Endodermal cell (in vitro differentiated cells): Measurements from ENCODE around the gene ABHD4. TPM values are rescaled to one million over a fixed set of nuclear protein-coding genes. Genes with fewer than 3 reads are reported as not detected.

Source experiments
- DNase-seq: peaks from one replicate; pipeline ENCODE4 v3.0.0-alpha.2; 2017
- H3K27ac ChIP-seq: 2 replicates; pipeline ENCODE4 v1.5.1; 2013; ENCODE audit warnings: mild to moderate bottlenecking, low read depth, low read length, moderate library complexity
- H3K27me3 ChIP-seq: 2 replicates; pipeline ENCODE4 v1.6.1; 2013; ENCODE audit warnings: mild to moderate bottlenecking, low read length, moderate library complexity; ENCODE audit not compliant: insufficient read depth, control insufficient read depth, poor library complexity, severe bottlenecking
- H3K36me3 ChIP-seq: 2 replicates; pipeline ENCODE4 v1.7.0; 2013; ENCODE audit warnings: mild to moderate bottlenecking, low read length, moderate library complexity; ENCODE audit not compliant: control insufficient read depth, insufficient read depth
- H3K4me1 ChIP-seq: one replicate; pipeline ENCODE4 v1.7.0; 2013; ENCODE audit warnings: low read length; ENCODE audit not compliant: control insufficient read depth, insufficient read depth
- H3K4me3 ChIP-seq: 2 replicates; pipeline ENCODE4 v1.5.1; 2013; ENCODE audit warnings: mild to moderate bottlenecking, low read length, moderate library complexity
- H3K9ac ChIP-seq: 2 replicates; pipeline ENCODE4 v1.6.1; 2013; ENCODE audit warnings: mild to moderate bottlenecking, low read length, moderate library complexity; ENCODE audit not compliant: poor library complexity, severe bottlenecking; ENCODE audit errors: extremely low read depth
- H3K9me3 ChIP-seq: 2 replicates; pipeline ENCODE4 v1.6.1; 2013; ENCODE audit warnings: mild to moderate bottlenecking, low read length, moderate library complexity; ENCODE audit not compliant: control insufficient read depth
- H3K27ac Mint-ChIP-seq: 2 replicates; pipeline ENCODE4 v1.8.0; 2020; ENCODE audit warnings: mixed read lengths
- H3K27me3 Mint-ChIP-seq: 2 replicates; pipeline ENCODE4 v1.8.0; 2021; ENCODE audit warnings: mild to moderate bottlenecking, mixed read lengths; ENCODE audit not compliant: insufficient read depth
- H3K36me3 Mint-ChIP-seq: 2 replicates; pipeline ENCODE4 v1.8.0; 2020; ENCODE audit warnings: low read depth, mixed read lengths
- H3K4me1 Mint-ChIP-seq: 2 replicates; pipeline ENCODE4 v1.8.0; 2020; ENCODE audit warnings: mixed read lengths
- H3K4me3 Mint-ChIP-seq: 2 replicates; pipeline ENCODE4 v1.8.0; 2020; ENCODE audit warnings: mild to moderate bottlenecking, moderate library complexity, mixed read lengths
- H3K9me3 Mint-ChIP-seq: 2 replicates; pipeline ENCODE4 v1.8.0; 2020; ENCODE audit warnings: mild to moderate bottlenecking, mixed read lengths
- WGBS, 2 experiments: methylation state at CpG; one replicate each; pipeline versions ENCODE4 v1.1.5 to v1.1.7; 2013; ENCODE audit warnings: missing lambda C conversion rate in 2 of 2, mixed read lengths in 1 of 2; ENCODE audit not compliant: insufficient coverage in 1 of 2, insufficient read length in 1 of 2; 5-methylcytosine and 5-hydroxymethylcytosine counted together
- total RNA-seq, 2 donors: library from RNA; stranded (reverse); fragmentation: NEBNext Ultra II Directional in 1 of 2; extraction: Animal tissue kit (Norgen Biotek cat#: 25700) in 1 of 2; gene quantifications; 2 replicates in 1 of 2; 3 replicates in 1 of 2; pipeline ENCODE4 v1.2.1, GENCODE V29; 2021
- TF ChIP-seq, protein P1 (sequence below): fragments of 200-600 bp; sonication (generic); conservative IDR thresholded peaks from 2 replicates; pipeline ENCODE4 v1.5.0; 2021; ENCODE audit warnings: antibody characterized with exemption, mild to moderate bottlenecking

ABHD4 gene
- total RNA-seq, 2 donors from 2014 or later, result 68.3 to 77.7 TPM

DNA sequence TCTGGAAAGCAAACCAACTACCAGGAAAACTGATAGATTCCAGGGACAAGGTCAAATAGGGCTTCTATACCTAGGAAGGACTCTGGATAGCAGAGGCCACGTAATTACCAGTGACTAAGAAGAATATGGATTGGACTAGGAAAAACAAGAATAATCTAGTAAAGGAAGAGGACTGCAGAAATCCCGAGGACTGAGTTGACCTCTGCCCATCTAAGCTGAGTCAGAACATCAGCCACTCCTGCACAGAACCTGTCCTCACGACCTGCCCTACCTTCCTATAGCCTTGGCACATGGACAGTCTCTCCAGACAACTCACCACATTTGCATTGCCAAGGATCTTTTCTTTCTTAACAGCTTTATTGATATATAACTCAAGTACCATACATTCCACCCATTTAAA lies 43.7 kb downstream of the ABHD4 start:
- Histone ChIP-seq H3K4me1 (no peaks in the 10 kb centered on the region), H3K27me3 (no peaks in the 10 kb centered on the region), H3K4me3 (no peak overlapping the region), H3K9me3 (no peaks in the 10 kb centered on the region), H3K36me3 (no peaks in the 10 kb centered on the region), H3K27ac (no peak overlapping the region), H3K9ac (no peak overlapping the region)
- Mint-ChIP-seq H3K36me3 (peaks cover 2% of the 10 kb centered on the region), H3K27me3 (no peaks in the 10 kb centered on the region), H3K9me3 (peaks cover 6% of the 10 kb centered on the region), H3K4me3 (no peak overlapping the region), H3K4me1 (peaks cover 6% of the 10 kb centered on the region), H3K27ac (no peak overlapping the region)
- 79 to 81% methylated on average over 3 of the region's 3 CpGs for WGBS, 2 experiments
- TF ChIP-seq, protein P1, sequence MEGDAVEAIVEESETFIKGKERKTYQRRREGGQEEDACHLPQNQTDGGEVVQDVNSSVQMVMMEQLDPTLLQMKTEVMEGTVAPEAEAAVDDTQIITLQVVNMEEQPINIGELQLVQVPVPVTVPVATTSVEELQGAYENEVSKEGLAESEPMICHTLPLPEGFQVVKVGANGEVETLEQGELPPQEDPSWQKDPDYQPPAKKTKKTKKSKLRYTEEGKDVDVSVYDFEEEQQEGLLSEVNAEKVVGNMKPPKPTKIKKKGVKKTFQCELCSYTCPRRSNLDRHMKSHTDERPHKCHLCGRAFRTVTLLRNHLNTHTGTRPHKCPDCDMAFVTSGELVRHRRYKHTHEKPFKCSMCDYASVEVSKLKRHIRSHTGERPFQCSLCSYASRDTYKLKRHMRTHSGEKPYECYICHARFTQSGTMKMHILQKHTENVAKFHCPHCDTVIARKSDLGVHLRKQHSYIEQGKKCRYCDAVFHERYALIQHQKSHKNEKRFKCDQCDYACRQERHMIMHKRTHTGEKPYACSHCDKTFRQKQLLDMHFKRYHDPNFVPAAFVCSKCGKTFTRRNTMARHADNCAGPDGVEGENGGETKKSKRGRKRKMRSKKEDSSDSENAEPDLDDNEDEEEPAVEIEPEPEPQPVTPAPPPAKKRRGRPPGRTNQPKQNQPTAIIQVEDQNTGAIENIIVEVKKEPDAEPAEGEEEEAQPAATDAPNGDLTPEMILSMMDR, result no peak
- DNase-seq, result no peak

- WGBS, 2 experiments, result 83 to 100% methylated on average over 1 of the region's 1 CpG
- Mint-ChIP-seq H3K27me3 (no peaks in the 10 kb centered on the region), H3K4me1 (peaks cover 6% of the 10 kb centered on the region)
Measured at GRCh38 chr14:22644305-22644635, 46.2 kb downstream of the ABHD4 start, which contains the start of gene OR6J1. TSS of gene OR6J1 (minus strand) at chr14:22644352. CDS start at chr14:22634811, 9,541 bp downstream.

DNA sequence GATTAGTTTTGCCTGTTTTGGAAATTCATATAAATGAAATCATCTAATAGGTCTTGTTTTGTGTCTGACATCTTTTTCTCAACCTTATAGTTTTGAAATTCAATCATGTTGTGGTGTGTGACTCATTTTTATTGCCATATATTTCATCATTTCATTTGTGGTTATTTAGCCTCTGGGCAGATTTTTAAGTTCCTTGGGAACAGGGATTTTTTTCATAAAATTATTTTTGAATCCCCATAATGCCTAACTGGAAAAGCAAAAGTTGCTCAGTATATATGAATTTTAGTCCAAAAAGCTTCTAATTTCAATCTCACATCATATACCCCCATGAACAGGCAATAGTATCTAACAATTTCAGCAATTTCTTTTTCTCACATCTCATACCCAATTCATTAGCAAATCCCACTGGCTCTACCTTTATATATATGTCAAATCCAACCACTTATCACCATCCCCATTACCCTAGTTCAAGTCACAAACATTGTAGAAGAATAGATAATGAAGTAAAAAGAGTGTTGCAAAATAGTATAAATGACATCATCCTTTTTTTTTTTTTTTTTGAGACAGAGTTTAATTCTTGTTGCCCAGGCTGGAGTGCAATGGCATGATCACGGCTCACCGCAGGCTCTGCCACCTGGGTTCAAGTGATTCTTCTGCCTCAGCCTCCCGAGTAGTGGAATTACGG lies 48.6 kb downstream of the ABHD4 start:
- 97 to 100% methylated on average over 2 to 4 of the region's 4 CpGs for WGBS, 2 experiments
- Mint-ChIP-seq H3K27ac (no peak overlapping the region), H3K9me3 (no peaks in the 10 kb centered on the region), H3K4me3 (no peak overlapping the region), H3K27me3 (no peaks in the 10 kb centered on the region), H3K4me1 (peaks cover 15% of the 10 kb centered on the region), H3K36me3 (no peaks in the 10 kb centered on the region)
- Histone ChIP-seq H3K27me3 (no peaks in the 10 kb centered on the region), H3K9me3 (no peaks in the 10 kb centered on the region), H3K4me1 (no peaks in the 10 kb centered on the region), H3K4me3 (no peak overlapping the region), H3K36me3 (no peaks in the 10 kb centered on the region), H3K27ac (no peak overlapping the region), H3K9ac (no peak overlapping the region)
- DNase-seq, result no peak
- TF ChIP-seq, protein P1, result no peak

More at GRCh38 chr14:22644305-22644635, 46.2 kb downstream of the ABHD4 start, which contains the start of gene OR6J1:
- Histone ChIP-seq H3K36me3 (no peaks in the 10 kb centered on the region), H3K27me3 (no peaks in the 10 kb centered on the region), H3K4me3 (no peak within 1 kb of the TSS), H3K27ac (no peak within 1 kb of the TSS), H3K9me3 (no peaks in the 10 kb centered on the region), H3K9ac (no peak within 1 kb of the TSS), H3K4me1 (no peaks in the 10 kb centered on the region)
- TF ChIP-seq, protein P1, result peak; percentile 7
- Mint-ChIP-seq H3K4me3 (no peak within 1 kb of the TSS), H3K9me3 (peaks cover 2% of the 10 kb centered on the region), H3K27ac (no peak within 1 kb of the TSS), H3K36me3 (no peaks in the 10 kb centered on the region)
- no peak for DNase-seq
